ENCODE data around the gene DDHD1.

GRCh38 chr14:53022593-53022992 lies 130.5 kb downstream of the DDHD1 start:
- TF ChIP-seq POLR2A (IDR thresholded peaks at IDR 0.05; ENCODE audit: low read length) (no peak), GATA1 (IDR thresholded peaks at IDR 0.05; ENCODE audit: low read depth, low read length) (no peak)
